Sigmoid colon (tissue), 4 donors: ENCODE results near the gene LRP1B.

Experiments used
- EP300 ChIP-seq, 4 donors: sonication (generic); formaldehyde crosslinking; IDR thresholded peaks; one replicate each; pipeline ENCODE4 v1.6.1; 2017; ENCODE audit warnings: antibody characterized with exemption in 4 of 4
- POLR2A ChIP-seq, 2 donors: fragments of 450-650 bp; IDR thresholded peaks; one replicate each; pipeline ENCODE4 v1.6.1; 2016; ENCODE audit warnings: antibody characterized with exemption in 2 of 2, mild to moderate bottlenecking in 2 of 2, moderate library complexity in 2 of 2
- TF ChIP-seq, protein P1 (sequence below), 4 experiments: fragments of 450-650 bp in 3 of 4; fragments of 200-600 bp in 1 of 4; IDR thresholded peaks; one replicate each; pipeline ENCODE4 v1.5.1; 2016 to 2019; ENCODE audit warnings: antibody characterized with exemption in 4 of 4, mild to moderate bottlenecking in 3 of 4, moderate library complexity in 2 of 4

DNA sequence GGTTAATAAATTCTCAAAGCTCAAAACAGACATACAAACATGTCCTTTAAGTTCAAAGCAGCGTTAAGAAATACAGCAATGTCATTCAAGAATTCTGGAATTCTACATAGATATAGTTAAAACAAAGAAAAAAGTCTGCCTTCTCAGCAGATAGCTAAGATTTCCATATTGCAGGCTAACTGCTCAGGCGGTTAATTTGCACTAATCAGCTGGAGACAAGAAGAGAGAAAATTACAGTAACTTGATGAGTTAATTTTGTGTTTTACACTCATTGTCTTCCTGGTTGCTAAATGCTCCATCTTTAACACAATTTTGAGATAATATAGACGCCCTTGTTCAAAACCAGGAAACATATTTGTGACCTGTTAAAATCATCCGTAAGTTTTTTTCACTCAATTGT lies 1012.0 kb downstream of the LRP1B start:
- TF ChIP-seq POLR2A (IDR thresholded peaks at IDR 0.05) (no peak), EP300 (IDR thresholded peaks at IDR 0.05) (no peak)
- TF ChIP-seq, protein P1, sequence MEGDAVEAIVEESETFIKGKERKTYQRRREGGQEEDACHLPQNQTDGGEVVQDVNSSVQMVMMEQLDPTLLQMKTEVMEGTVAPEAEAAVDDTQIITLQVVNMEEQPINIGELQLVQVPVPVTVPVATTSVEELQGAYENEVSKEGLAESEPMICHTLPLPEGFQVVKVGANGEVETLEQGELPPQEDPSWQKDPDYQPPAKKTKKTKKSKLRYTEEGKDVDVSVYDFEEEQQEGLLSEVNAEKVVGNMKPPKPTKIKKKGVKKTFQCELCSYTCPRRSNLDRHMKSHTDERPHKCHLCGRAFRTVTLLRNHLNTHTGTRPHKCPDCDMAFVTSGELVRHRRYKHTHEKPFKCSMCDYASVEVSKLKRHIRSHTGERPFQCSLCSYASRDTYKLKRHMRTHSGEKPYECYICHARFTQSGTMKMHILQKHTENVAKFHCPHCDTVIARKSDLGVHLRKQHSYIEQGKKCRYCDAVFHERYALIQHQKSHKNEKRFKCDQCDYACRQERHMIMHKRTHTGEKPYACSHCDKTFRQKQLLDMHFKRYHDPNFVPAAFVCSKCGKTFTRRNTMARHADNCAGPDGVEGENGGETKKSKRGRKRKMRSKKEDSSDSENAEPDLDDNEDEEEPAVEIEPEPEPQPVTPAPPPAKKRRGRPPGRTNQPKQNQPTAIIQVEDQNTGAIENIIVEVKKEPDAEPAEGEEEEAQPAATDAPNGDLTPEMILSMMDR (IDR thresholded peaks at IDR 0.05): no peak
